Measurements from ENCODE around the gene PRPS2.

DNA sequence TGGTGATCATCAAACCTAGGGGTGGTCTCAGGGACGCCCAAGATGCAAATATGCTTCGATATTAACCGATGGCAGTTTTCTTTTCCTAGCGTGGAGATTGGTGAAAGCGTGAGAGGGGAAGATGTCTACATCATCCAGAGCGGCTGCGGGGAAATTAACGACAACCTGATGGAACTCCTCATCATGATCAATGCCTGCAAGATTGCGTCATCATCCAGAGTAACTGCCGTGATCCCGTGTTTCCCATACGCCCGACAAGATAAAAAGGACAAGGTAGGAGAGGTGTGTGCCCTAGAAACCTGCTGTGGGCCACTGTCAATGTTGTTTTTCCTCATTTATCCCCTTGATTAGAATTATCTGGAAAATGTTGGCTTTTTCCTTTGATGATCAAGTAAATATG lies 7.9 kb downstream of the PRPS2 start:
- no peak for TF ChIP-seq POLR2AphosphoS5 (IDR thresholded peaks at IDR 0.05)
- no peak for TF ChIP-seq POLR2A (IDR thresholded peaks at IDR 0.05)

Measured in breast epithelium (tissue), 3 donors.